Tibial nerve (tissue), 4 donors: ENCODE results near the gene COG1.

ENCODE experiments used
- EP300 ChIP-seq, 2 donors: sonication (generic); formaldehyde crosslinking; IDR thresholded peaks; one replicate each; pipeline ENCODE4 v1.6.1; 2017; ENCODE audit warnings: antibody characterized with exemption in 2 of 2, mild to moderate bottlenecking in 1 of 2
- POLR2A ChIP-seq, 2 donors: fragments of 450-650 bp; IDR thresholded peaks; one replicate each; pipeline ENCODE4 v1.6.1; 2017; ENCODE audit warnings: antibody characterized with exemption in 2 of 2, mild to moderate bottlenecking in 2 of 2, moderate library complexity in 2 of 2
- TF ChIP-seq, protein P1 (sequence below), 5 experiments: fragments of 200-600 bp in 3 of 5; fragments of 450-650 bp in 2 of 5; sonication (generic) in 3 of 5; IDR thresholded peaks; one replicate each; pipeline ENCODE4 v1.5.1; 2016 to 2019; ENCODE audit warnings: antibody characterized with exemption in 5 of 5, mild to moderate bottlenecking in 3 of 5, moderate library complexity in 2 of 5

- TF ChIP-seq, protein P1, sequence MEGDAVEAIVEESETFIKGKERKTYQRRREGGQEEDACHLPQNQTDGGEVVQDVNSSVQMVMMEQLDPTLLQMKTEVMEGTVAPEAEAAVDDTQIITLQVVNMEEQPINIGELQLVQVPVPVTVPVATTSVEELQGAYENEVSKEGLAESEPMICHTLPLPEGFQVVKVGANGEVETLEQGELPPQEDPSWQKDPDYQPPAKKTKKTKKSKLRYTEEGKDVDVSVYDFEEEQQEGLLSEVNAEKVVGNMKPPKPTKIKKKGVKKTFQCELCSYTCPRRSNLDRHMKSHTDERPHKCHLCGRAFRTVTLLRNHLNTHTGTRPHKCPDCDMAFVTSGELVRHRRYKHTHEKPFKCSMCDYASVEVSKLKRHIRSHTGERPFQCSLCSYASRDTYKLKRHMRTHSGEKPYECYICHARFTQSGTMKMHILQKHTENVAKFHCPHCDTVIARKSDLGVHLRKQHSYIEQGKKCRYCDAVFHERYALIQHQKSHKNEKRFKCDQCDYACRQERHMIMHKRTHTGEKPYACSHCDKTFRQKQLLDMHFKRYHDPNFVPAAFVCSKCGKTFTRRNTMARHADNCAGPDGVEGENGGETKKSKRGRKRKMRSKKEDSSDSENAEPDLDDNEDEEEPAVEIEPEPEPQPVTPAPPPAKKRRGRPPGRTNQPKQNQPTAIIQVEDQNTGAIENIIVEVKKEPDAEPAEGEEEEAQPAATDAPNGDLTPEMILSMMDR (IDR thresholded peaks at IDR 0.05): no peak
- TF ChIP-seq POLR2A (IDR thresholded peaks at IDR 0.05) (no peak), EP300 (IDR thresholded peaks at IDR 0.05) (no peak)
Observed at GRCh38 chr17:73237714-73238113, 44.9 kb downstream of the COG1 start.
